Erythroblast (primary cell): ENCODE measurements around the gene SMNDC1.

Source experiments
- GATA1 ChIP-seq: IDR thresholded peaks from 2 replicates; pipeline ENCODE4 v1.6.1; 2011; ENCODE audit warnings: low read depth, mild to moderate bottlenecking, control low read depth, low read length, moderate library complexity
- POLR2A ChIP-seq: IDR thresholded peaks from 2 replicates; pipeline ENCODE4 v1.6.1; 2011; ENCODE audit warnings: mild to moderate bottlenecking, low read length

- no peak for TF ChIP-seq POLR2A
- TF ChIP-seq GATA1 = no peak
These were observed 35.7 kb downstream of the SMNDC1 start for GRCh38 chr10:110268971-110269370.
